Trophoblast cell (in vitro differentiated cells and primary cell): ENCODE results near the gene SLCO4C1.

ENCODE experiments used
- DNase-seq, 2 donors: peaks; one replicate each; pipeline ENCODE4 v3.0.0-alpha.2; 2016
- H2AFZ ChIP-seq: 2 replicates; pipeline ENCODE4 v1.6.1; 2013; ENCODE audit warnings: low read length, moderate library complexity, mild to moderate bottlenecking; ENCODE audit not compliant: insufficient read depth, poor library complexity
- H2AK5ac ChIP-seq: 2 replicates; pipeline ENCODE4 v1.6.1; 2013; ENCODE audit warnings: mild to moderate bottlenecking, low read length
- H2BK120ac ChIP-seq: 2 replicates; pipeline ENCODE4 v1.6.1; 2013; ENCODE audit warnings: low read length, mild to moderate bottlenecking, moderate library complexity; ENCODE audit not compliant: insufficient read depth, poor library complexity
- H2BK12ac ChIP-seq: 2 replicates; pipeline ENCODE4 v1.6.1; 2013; ENCODE audit warnings: mild to moderate bottlenecking, low read length, moderate library complexity
- H2BK5ac ChIP-seq: 2 replicates; pipeline ENCODE4 v1.6.1; 2013; ENCODE audit warnings: low read length, low read depth, moderate library complexity, mild to moderate bottlenecking; ENCODE audit not compliant: poor library complexity
- H3K14ac ChIP-seq: 2 replicates; pipeline ENCODE4 v1.6.1; 2013; ENCODE audit warnings: mild to moderate bottlenecking, low read length
- H3K18ac ChIP-seq: 2 replicates; pipeline ENCODE4 v1.6.1; 2013; ENCODE audit warnings: mild to moderate bottlenecking, low read length
- H3K23ac ChIP-seq: 2 replicates; pipeline ENCODE4 v1.6.1; 2013; ENCODE audit warnings: low read length
- H3K27ac ChIP-seq: 2 replicates; pipeline ENCODE4 v1.5.1; 2013; ENCODE audit warnings: low read depth, mild to moderate bottlenecking, inconsistent platforms, low read length, moderate library complexity
- H3K27me3 ChIP-seq: 2 replicates; pipeline ENCODE4 v1.6.1; 2013; ENCODE audit warnings: inconsistent platforms, mild to moderate bottlenecking, low read length, moderate library complexity; ENCODE audit not compliant: insufficient read depth
- H3K36me3 ChIP-seq, 2 experiments: 1 replicate in 1 of 2; 2 replicates in 1 of 2; pipeline ENCODE4 v1.6.1; 2013; ENCODE audit warnings: low read length in 2 of 2, mild to moderate bottlenecking in 2 of 2, moderate library complexity in 1 of 2; ENCODE audit not compliant: insufficient read depth in 2 of 2, control insufficient read depth in 1 of 2
- H3K4ac ChIP-seq: 2 replicates; pipeline ENCODE4 v1.6.1; 2013; ENCODE audit warnings: low read depth, mild to moderate bottlenecking, low read length, moderate library complexity
- H3K4me1 ChIP-seq, 2 experiments: 1 replicate in 1 of 2; 2 replicates in 1 of 2; pipeline ENCODE4 v1.6.1; 2013; ENCODE audit warnings: low read length in 2 of 2, mild to moderate bottlenecking in 2 of 2, moderate library complexity in 1 of 2; ENCODE audit not compliant: insufficient read depth in 2 of 2, control insufficient read depth in 1 of 2
- H3K4me2 ChIP-seq: 2 replicates; pipeline ENCODE4 v1.6.1; 2013; ENCODE audit warnings: inconsistent platforms, mild to moderate bottlenecking, low read length, moderate library complexity
- H3K4me3 ChIP-seq: 2 replicates; pipeline ENCODE4 v1.5.1; 2013; ENCODE audit warnings: mild to moderate bottlenecking, low read depth, low read length, inconsistent platforms
- H3K79me1 ChIP-seq: one replicate; pipeline ENCODE4 v1.6.1; 2013; ENCODE audit warnings: low read length
- H3K79me2 ChIP-seq: 2 replicates; pipeline ENCODE4 v1.6.1; 2013; ENCODE audit warnings: low read length, mild to moderate bottlenecking; ENCODE audit not compliant: control insufficient read depth, insufficient read depth, poor library complexity
- H3K9ac ChIP-seq: 2 replicates; pipeline ENCODE4 v1.6.1; 2013; ENCODE audit warnings: mild to moderate bottlenecking, low read length
- H3K9me3 ChIP-seq: 2 replicates; pipeline ENCODE4 v1.6.1; 2013; ENCODE audit warnings: low read depth, mild to moderate bottlenecking, control low read depth, inconsistent platforms, low read length; ENCODE audit not compliant: insufficient read depth
- H4K12ac ChIP-seq: 2 replicates; pipeline ENCODE4 v1.6.1; 2013; ENCODE audit warnings: low read depth, mild to moderate bottlenecking, low read length, moderate library complexity
- H4K8ac ChIP-seq: 2 replicates; pipeline ENCODE4 v1.6.1; 2013; ENCODE audit warnings: low read depth, mild to moderate bottlenecking, low read length, moderate library complexity
- H4K91ac ChIP-seq: one replicate; pipeline ENCODE4 v1.6.1; 2013; ENCODE audit warnings: low read depth, mild to moderate bottlenecking, low read length, moderate library complexity
- WGBS: extraction: QIAGEN DNeasy Blood & Tissue Kit; methylation state at CpG from one replicate; pipeline ENCODE4 v1.1.7; 2013; ENCODE audit warnings: missing lambda C conversion rate; ENCODE audit not compliant: insufficient read length, insufficient coverage; ENCODE audit errors: extremely low coverage; 5-methylcytosine and 5-hydroxymethylcytosine counted together

Gene SLCO4C1

DNA sequence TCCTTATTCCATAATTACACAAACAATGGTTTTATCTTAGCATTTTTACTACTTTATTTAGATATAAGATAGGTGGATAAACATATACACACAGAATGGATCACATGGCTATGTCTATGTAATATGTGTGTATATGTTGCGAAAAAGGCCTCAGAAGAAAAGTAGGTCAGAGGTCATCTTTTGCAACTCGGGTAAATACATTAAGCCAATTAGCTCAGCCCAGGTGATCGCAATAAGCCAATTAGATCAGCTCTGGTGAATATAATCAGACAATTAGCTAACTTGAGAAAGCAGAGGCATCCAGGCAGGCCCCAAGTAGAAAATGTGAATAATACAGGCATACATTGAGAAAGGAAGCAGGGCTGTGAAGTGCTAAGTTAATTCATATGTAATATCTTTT is 24.3 kb downstream of the SLCO4C1 start:
- no peak overlapping the region for H3K14ac ChIP-seq
- H3K4me1 ChIP-seq: no peaks in the 10 kb centered on the region
- H2AFZ ChIP-seq: no peak overlapping the region
- WGBS: no CpG with 5 or more reads among the region's 3 CpGs
- H2BK5ac ChIP-seq: no peak overlapping the region
- H4K8ac ChIP-seq: no peak overlapping the region
- H3K79me1 ChIP-seq: no peaks in the 10 kb centered on the region
- H4K91ac ChIP-seq: no peak overlapping the region
- H3K18ac ChIP-seq: no peak overlapping the region
- H3K4me3 ChIP-seq: no peak overlapping the region
- H3K4ac ChIP-seq: no peak overlapping the region
- H3K27me3 ChIP-seq: no peaks in the 10 kb centered on the region
- no peaks in the 10 kb centered on the region for H3K36me3 ChIP-seq
- H2AK5ac ChIP-seq: no peak overlapping the region
- H2BK12ac ChIP-seq: no peak overlapping the region
- H2BK120ac ChIP-seq: no peak overlapping the region
- no peak overlapping the region for H3K23ac ChIP-seq
- H3K4me2 ChIP-seq: no peak overlapping the region
- no peak overlapping the region for H3K9ac ChIP-seq
- H3K9me3 ChIP-seq: no peaks in the 10 kb centered on the region
- H3K79me2 ChIP-seq: no peaks in the 10 kb centered on the region
- no peak for DNase-seq
- H4K12ac ChIP-seq: no peak overlapping the region
- no peak overlapping the region for H3K27ac ChIP-seq

- H2BK5ac ChIP-seq: no peak overlapping the region
- H3K9me3 ChIP-seq: no peaks in the 10 kb centered on the region
- no peak overlapping the region for H3K23ac ChIP-seq
- H2BK12ac ChIP-seq: no peak overlapping the region
- no peak overlapping the region for H2BK120ac ChIP-seq
- H3K36me3 ChIP-seq: no peaks in the 10 kb centered on the region
- H4K8ac ChIP-seq: no peak overlapping the region
- no peak overlapping the region for H2AK5ac ChIP-seq
- H3K27ac ChIP-seq: no peak overlapping the region
- H4K12ac ChIP-seq: no peak overlapping the region
- no peak overlapping the region for H3K14ac ChIP-seq
- no peak for DNase-seq
- no peaks in the 10 kb centered on the region for H3K79me2 ChIP-seq
- H3K4ac ChIP-seq: no peak overlapping the region
- H4K91ac ChIP-seq: no peak overlapping the region
- H3K27me3 ChIP-seq: no peaks in the 10 kb centered on the region
- no peaks in the 10 kb centered on the region for H3K79me1 ChIP-seq
- no peaks in the 10 kb centered on the region for H3K4me1 ChIP-seq
- H3K4me3 ChIP-seq: no peak overlapping the region
- H3K4me2 ChIP-seq: no peak overlapping the region
- no peak overlapping the region for H2AFZ ChIP-seq
- no peak overlapping the region for H3K18ac ChIP-seq
- H3K9ac ChIP-seq: no peak overlapping the region
Measured at GRCh38 chr5:102270036-102270435, 26.0 kb downstream of the SLCO4C1 start.

DNA sequence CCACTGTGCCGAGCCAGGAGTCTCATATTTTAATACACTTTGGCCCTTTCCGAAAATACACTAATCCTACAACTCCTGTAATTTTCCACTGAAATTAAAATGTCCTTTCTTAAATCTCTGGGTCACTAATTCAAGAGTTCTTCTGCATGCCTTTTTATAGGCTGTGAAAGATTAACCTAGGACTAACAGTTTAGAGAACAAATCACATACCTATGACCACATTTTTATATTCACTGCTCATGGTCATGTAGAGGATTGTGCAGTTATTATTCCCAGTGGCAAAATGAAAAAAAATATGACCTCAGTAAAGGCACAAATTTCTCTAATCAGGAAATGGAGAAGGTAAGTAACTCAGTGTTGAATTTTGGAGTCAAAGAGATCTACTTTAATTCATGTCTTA is 33.4 kb downstream of the SLCO4C1 start:
- Histone ChIP-seq H4K91ac (no peak overlapping the region), H3K79me1 (no peaks in the 10 kb centered on the region), H3K9me3 (no peaks in the 10 kb centered on the region), H2AFZ (no peak overlapping the region), H2BK120ac (no peak overlapping the region), H3K27me3 (no peaks in the 10 kb centered on the region), H3K79me2 (no peaks in the 10 kb centered on the region), H3K23ac (no peak overlapping the region), H3K14ac (no peak overlapping the region), H2BK5ac (no peak overlapping the region), H2AK5ac (no peak overlapping the region), H2BK12ac (no peak overlapping the region), H3K18ac (no peak overlapping the region), H3K4me2 (no peak overlapping the region), H3K27ac (no peak overlapping the region), H4K8ac (no peak overlapping the region), H3K36me3 (no peaks in the 10 kb centered on the region), H3K4ac (no peak overlapping the region), H3K9ac (no peak overlapping the region), H3K4me3 (no peak overlapping the region), H3K4me1 (no peaks in the 10 kb centered on the region), H4K12ac (no peak overlapping the region)
- 100% methylated on average over 1 of the region's 2 CpGs for WGBS
- DNase-seq: no peak

DNA sequence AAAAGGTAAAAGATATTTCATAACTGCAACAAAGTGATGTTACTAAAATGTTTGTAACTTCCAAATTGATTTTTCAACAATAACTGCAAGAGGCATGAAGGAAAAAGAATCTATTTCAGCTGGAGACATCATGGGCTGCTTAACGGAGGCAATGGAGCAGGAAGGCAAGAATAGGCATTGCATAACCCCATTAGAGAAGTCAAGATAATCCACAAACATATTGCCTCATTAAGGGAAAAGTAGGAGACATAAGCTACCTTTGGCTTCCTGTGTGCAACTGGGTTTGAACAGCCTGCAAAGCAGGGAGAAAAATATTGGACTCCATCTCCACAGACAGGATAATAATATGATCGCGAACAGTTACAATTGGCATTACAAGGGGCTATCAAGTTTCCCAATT is 46.7 kb downstream of the SLCO4C1 start:
- Histone ChIP-seq H3K14ac (no peak overlapping the region), H3K4me3 (no peak overlapping the region), H2BK5ac (no peak overlapping the region), H3K18ac (no peak overlapping the region), H3K27me3 (no peaks in the 10 kb centered on the region), H4K12ac (no peak overlapping the region), H2AFZ (no peak overlapping the region), H3K4ac (no peak overlapping the region), H3K9ac (no peak overlapping the region), H2BK12ac (no peak overlapping the region), H3K23ac (no peak overlapping the region), H3K9me3 (no peaks in the 10 kb centered on the region), H3K36me3 (no peaks in the 10 kb centered on the region), H3K4me2 (no peak overlapping the region), H3K79me2 (no peaks in the 10 kb centered on the region), H3K27ac (no peak overlapping the region), H4K91ac (no peak overlapping the region), H2AK5ac (no peak overlapping the region), H3K79me1 (no peaks in the 10 kb centered on the region), H4K8ac (no peak overlapping the region), H2BK120ac (no peak overlapping the region), H3K4me1 (no peaks in the 10 kb centered on the region)
- WGBS: no CpG with 5 or more reads among the region's 3 CpGs
- no peak for DNase-seq

DNA sequence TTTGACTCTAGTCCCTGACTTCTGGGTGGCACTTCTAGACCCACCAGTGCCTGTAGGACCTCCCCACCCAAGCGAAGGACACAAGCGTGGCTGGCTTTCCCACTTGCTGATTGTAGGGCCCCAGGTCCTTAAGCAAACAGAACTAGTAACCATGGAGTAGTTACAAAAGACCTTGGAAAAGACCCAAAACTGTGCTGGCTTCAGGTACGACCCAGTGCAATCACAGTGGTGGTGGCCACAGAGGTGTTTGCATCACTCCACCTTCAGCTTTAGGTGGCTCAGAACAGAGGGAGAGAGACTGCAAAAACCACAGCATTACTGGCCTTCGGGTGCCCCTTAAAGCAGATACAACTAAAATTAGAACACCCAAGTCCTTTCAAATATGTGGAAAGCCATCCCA is 52.9 kb downstream of the SLCO4C1 start:
- no peak overlapping the region for H2AK5ac ChIP-seq
- no peaks in the 10 kb centered on the region for H3K79me1 ChIP-seq
- H3K36me3 ChIP-seq: no peaks in the 10 kb centered on the region
- no peak overlapping the region for H3K4me3 ChIP-seq
- no peaks in the 10 kb centered on the region for H3K79me2 ChIP-seq
- H2BK120ac ChIP-seq: no peak overlapping the region
- H3K23ac ChIP-seq: no peak overlapping the region
- no peak overlapping the region for H2BK12ac ChIP-seq
- H3K27ac ChIP-seq: no peak overlapping the region
- H3K18ac ChIP-seq: no peak overlapping the region
- H3K9me3 ChIP-seq: no peaks in the 10 kb centered on the region
- H3K4me2 ChIP-seq: no peak overlapping the region
- no peak overlapping the region for H4K8ac ChIP-seq
- no peak overlapping the region for H3K14ac ChIP-seq
- H4K12ac ChIP-seq: no peak overlapping the region
- no peak overlapping the region for H2AFZ ChIP-seq
- H3K4ac ChIP-seq: no peak overlapping the region
- no peak overlapping the region for H4K91ac ChIP-seq
- no CpG with 5 or more reads among the region's 4 CpGs for WGBS
- no peak for DNase-seq
- no peaks in the 10 kb centered on the region for H3K27me3 ChIP-seq
- no peak overlapping the region for H2BK5ac ChIP-seq
- no peak overlapping the region for H3K9ac ChIP-seq
- no peaks in the 10 kb centered on the region for H3K4me1 ChIP-seq
